ENCODE results near the gene MAP2K1.
"Not testable (repeated sequence)": the region's sequence is repeated elsewhere in the genome, so short reads cannot be mapped to it uniquely, and the experiment has no call there.

MAP2K1 gene

DNA sequence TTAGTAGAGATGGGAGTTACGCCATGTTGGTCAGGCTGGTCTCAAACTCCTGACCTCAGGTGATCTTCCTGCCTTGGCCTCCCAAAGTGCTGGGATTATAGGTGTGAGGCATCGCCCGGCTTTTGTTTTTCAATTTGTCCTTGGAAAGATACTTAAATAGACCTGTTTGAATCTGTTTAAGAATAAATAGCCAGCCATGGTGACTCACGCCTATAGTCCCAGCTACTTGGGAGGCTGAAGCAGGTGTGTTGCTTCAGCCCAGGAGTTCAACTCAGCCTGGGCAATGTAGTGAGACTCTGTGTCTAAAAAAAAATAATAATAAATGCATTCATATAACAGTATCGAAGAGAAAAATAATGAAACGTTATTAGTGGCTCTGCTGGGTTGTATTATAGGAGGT, 93.6 kb downstream of the MAP2K1 start:
- no peak for DNase-seq

DNA sequence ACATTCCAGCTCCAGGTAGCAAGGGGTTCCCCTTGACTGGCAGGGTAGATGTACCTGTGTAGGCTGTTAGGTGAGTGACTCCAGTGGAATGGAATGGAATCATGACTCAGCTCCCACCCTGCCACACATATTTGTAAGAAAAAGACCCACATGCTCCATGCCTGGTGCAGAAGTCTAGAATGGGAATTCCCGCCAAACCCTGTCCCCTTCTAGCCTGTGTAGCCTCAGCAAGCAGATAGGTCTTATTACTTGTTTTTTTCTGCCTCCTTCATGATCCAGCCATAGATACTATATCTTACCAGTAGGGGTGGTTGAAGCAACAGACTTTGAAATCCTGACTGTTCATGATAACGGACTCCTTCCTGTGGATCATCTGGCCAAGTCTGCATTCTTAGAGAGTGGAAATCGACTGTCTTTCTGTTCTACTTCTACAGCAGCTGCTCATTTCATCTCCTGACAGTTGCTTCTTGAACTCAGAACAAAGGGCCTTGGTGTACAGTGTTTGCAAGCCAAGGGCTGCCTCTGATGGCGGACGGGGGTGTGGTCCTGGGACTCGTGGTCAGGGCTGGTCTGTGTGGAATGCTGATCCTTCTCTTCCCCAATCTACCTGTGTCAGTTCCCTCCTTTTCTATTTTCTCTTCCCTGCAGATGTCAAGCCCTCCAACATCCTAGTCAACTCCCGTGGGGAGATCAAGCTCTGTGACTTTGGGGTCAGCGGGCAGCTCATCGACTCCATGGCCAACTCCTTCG, 94.6 kb downstream of the MAP2K1 start:
- no peak for DNase-seq

DNA sequence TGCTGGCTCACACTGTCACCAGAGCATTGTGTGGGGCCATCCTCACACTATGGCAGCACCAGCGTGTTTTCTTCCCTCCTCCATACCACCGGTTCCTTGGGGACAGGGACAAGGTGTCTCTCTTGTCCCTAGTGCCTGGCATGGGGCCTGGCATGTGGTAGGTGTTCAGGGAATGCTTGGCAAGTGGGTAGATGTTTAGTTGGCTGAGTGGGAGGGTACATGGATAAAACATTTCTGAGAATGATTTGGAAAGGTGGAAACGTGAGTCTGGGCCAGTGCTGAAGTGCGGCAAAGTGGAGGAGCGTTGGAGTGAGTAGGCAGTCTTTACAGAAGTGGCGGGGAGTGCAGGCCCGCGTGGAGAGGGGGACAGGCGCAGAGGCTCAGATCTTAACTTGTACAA, 95.8 kb downstream of the MAP2K1 start:
- DNase-seq, result no peak

DNA sequence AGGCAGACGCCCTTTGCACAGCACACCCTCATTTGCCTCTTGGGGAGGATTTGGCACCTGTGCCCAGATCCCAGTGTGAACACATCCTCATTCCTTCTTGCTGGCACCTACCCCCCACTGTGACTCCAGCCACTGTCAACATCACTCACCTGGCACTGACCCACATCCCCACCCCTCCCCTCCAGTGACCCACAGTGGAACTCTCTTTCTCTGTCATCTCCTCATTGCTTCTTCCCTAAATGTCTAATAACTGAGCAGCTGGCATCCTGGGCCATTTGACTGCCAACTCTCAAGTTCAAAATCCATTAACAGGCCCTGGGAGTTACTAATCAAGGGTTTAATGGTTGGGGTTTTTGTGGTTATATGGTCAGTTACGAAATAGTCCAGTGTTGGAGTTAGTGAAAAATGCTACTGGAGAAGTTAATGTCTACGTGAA, 96.4 kb downstream of the MAP2K1 start:
- DNase-seq, result no peak

DNA sequence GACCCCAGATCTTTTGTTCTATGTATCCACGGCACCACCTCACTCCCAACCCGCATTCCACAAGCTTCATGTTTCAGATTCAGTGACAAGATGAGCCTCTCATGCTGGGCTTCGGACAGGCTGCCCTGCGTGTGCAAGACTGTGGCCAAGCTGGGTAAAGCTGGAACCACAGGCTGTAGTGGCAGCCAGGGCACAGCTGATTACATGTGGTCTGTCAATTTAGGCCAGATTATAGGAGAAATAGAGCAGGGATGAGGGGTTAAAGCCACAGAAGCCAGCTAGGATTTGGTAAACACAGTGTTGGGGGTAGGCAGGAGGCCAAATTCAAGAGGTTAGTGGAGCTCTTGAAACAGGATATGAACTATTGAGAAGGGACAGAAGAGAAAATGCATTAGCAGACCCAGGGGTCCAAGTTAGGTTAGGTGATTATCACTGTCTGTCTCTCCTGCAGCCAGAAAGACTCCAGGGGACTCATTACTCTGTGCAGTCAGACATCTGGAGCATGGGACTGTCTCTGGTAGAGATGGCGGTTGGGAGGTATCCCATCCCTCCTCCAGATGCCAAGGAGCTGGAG, 97.9 kb downstream of the MAP2K1 start:
- DNase-seq, result no peak

DNA sequence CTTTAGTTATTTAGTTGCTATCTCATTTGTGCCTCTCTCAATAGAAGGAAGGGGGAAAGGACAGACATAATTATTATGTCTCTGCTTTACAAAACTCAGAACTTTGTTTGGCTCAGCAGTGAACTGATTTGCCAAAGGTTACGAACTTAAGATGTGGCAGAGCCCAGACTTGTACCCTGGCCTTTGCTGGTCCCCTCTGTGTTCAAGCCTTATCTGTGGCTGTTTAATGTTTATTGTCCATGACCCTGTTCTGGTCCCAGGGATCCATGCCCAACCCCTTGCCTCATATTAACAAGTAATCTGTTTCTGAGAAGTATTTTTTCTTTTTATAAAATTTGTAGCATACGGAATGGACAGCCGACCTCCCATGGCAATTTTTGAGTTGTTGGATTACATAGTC, 100.2 kb downstream of the MAP2K1 start:
- DNase-seq, result no peak

DNA sequence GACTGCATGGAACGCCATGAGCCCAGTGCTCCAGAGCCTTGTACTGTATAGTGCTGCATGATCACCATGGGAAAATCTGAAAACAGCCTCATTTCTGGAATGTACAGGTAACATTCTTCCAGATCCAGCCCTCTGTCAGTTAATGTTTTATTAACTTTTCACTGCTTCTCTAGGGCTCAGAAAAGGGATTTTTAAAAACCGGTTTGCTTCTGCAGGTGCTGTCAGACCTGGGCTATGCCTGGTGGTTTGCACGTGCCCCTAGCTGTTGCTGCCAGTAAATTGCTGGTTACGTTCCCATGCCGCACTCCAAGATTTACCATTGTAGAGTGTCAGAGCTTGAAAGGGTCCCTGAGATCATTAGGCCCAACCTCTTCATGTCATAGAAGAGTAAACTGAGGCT, 101.8 kb downstream of the MAP2K1 start:
- DNase-seq, result no peak

DNA sequence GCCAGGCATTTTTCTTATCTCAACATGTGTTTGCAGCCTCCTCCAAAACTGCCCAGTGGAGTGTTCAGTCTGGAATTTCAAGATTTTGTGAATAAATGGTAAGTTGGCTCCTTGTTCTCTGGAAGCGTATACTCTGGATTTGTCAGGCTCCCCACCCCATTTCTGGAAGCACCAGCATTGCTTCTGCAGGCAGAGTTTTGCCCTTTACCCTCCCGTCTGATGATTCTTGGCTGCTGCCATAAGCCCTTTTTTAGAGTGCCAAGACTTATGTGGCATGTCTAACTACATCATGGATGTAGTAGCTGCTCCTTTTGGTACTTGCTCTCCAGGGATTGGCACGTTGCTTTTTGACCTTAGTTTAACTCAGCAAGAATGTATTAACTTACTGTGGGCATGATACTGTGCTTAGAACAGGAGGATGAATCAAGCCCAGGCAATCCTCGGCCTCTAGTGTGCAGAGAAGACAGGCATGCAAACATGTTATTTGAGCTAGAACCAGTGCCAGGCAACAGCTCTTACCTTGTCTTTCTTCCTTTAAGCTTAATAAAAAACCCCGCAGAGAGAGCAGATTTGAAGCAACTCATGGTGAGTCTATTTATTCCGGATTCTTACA, 102.6 kb downstream of the MAP2K1 start:
- no peak for DNase-seq

DNA sequence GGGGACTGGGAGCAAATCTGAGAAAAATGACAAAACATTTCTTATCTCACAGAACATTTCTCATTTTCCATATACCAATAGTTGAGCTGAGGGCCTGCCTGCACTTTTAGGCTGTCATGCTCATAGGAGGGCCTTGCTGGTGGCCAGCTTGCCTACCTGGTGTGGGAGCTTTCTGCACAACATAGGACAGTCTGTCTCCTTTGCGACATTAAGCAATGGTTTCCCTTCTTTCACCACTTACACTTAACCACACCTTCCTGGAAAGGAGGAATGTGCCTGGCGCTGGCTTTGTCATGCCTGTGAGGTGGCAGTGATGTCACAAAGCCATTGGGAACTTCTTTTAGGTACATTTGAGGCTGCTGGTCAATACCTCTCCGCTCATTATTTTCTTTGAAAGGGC, 105.1 kb downstream of the MAP2K1 start:
- no peak for DNase-seq

DNA sequence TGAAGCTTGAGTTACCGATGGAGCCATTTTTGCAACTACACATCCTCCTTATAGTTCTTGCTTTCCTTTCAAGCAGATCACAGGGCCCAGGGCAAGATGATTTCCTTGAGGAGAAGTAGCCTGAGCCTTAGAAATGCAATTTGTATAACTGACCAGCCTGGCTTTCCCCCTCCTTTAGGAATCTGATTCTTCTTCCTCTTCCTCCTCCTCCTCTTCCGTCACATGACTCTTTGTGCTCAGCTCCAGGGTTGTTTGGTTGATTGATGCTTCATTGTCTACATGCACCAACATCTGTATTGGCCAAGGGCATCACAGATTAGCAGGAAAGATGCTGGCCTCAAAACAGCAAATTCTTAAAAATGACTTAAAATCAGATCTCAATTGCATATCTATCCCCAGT, 107.5 kb downstream of the MAP2K1 start:
- DNase-seq, result no peak

DNA sequence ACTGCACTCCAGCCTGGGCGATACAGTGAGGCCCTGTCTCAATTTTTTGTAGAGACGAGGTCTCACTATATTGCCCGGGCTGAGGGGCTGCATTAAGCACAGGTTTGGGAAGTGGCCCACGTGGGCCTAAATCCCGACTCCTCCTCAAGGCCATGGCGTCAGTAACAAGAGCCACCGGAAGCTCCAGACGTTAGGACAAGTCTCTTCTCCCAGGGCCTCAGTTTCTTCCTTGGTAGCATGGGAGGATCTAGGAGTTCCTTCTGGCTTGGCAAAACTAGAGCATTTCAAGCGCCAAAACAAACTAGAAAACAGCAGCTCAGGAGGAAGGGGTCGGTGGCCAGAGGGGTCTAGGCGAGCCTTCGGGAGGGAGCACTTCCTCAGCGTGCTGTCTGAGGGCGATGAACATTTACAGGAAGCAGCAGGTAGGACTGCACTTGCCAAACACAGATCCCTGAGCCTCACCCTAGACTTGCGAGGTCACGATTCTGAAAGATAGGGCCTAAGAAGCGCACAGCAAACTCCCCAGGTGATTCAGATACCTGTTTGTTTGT, 110.3 kb downstream of the MAP2K1 start:
- peak; percentile 67 for DNase-seq

DNA sequence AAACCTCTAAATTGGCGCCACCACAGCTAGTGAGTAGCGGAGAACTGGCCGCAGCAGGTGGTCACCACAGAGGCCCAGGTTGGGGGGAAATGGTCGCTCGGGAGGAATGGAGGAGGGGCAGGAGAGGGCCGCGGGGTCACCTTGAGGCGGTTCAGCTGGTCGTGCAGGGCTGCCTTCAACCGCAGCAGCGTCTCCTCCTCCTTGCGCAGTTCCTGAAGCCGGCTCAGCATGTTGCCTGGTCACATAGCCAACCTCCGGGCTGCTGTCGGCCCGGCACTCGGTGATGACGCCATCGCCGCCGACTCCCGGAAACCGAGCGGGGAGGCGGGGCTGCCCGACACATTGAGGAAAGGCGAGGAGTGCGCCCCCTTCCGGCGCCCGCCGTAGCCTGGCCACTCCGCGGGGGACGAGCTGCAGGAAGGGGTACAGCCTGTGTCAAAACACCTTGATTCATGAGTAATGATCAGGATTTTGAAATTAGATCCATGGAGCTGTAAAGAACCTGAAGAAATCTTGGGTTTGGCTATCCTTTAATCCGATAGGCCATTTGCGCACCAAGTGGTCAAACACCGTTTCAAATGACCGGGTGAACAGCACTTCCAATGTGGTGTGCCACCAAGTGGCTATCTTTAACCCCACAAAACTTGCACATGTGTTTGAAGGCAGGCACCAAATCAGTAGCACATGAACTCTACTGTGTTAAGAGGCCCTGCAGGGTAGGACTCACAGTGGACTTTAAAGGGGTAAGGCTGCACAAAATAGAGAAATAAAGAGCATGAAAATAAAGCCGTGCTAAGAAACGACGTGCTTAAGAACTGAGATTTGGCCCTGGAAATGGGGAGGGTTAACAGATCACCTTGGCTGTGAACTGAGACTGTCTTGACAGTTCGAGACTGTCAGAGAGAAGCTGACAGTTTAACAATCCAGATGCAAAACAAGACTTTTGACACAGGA, 111.1 kb downstream of the MAP2K1 start, which contains the start of gene SNAPC5:
Gene SNAPC5 (minus strand): TSS at position 261 of the 954 bp plus-strand sequence. CDS start 31 bp downstream, at position 230.
- peak; percentile 93 for DNase-seq

DNA sequence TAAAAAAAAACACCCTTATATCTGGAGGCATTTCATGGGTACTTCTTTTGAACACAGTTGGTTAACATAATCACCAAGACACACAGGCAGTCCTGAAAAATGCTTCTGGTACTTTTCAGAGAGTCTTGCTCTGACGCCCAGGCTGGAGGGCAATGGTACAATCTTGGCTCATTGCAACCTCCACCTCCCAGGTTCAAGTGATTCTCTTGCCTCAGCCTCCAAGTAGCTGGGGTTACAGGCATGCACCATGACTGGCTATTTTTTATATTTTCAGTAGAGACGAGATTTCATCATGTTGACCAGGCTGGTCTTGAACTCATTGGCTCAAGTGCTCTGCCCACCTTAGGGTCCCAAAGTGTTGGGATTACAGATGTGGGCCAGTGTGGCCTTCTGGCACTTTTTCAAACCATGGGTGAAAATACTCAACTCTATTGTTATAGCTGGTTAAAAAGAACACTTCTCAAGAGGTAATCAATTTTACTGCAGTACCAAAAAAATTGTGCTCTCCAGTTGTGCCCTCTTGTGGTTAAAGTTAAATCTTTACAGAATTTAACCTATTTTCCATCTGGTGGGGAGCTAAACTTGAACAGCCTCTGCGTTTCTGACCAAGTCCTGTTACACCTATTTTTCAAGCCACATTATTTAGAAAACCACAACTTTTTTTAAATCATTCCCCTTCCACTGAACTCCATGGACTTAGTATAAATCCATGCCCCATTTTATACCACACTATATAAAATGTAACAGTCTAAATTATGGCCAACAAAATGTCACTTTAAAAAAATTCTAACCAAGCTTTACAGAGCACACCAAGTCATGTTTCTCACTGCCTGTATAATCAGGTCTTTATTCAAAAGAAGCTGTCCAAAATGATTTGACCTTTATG, 112.0 kb downstream of the MAP2K1 start:
- peak; percentile 36 for DNase-seq

DNA sequence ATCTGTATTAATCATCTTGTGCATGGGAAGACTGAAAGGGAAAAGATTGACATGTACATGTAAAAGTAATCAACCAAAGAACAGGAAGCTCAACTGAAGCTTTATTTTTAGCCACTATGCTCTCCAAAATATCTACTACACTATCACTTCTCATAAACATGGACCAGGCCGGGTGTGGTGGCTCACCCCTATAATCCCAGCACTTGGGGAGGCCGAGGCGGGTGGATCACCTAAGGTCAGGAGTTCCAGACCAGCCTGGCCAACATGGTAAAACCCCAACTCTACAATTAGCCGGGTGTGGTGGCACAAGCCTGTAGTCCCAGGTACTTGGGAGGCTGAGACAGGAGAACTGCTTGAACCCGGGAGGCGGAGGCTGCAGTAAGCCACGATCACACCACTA, 113.6 kb downstream of the MAP2K1 start:
- DNase-seq, result not testable (repeated sequence)

DNA sequence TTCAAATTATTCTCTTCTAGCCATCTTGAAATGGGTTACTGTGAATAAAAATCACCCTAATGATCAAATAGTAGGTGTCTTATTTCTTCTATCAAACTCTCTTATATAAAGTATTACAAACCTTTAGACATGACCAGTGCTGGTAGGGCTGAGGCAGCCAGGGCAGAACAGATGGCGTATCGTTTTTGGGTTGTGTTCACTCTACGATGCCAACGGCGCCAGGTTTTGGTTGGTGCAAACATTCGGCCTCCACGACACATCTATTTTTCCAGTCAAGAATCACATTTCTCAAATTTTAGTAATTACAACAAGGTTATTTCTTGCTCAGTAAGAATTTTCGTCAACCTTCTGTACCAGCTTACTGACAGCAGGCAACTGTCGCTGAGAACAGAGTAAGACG, 115.8 kb downstream of the MAP2K1 start:
- no peak for DNase-seq

DNA sequence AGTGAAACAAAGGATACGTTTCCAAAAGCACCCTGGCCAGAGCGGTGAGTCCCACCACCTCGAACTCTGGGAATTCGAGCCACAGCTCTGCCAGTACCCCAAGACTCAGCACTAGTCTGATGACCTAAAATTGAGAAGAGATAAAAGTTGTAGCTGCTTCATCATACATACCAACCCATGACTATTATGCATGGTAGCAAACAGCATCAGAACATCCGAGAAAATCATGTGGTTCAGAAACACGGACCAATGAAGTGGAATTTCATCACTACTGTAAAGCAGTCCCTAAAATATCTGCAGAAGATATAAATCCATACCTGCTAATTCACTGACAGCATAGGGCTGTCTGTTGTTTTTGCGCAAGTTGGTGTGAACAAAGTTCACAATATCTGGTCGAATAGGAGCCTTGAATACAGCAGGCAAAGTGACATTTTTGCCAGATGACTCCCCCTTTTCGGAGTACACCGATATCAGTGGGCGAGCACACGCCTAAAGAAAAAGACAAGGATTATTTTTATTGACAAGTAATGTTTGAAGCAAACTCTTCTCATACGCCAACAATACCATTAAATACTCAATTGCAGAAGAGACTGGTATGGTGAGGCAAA, 116.4 kb downstream of the MAP2K1 start:
- DNase-seq, result not testable (repeated sequence)

DNA sequence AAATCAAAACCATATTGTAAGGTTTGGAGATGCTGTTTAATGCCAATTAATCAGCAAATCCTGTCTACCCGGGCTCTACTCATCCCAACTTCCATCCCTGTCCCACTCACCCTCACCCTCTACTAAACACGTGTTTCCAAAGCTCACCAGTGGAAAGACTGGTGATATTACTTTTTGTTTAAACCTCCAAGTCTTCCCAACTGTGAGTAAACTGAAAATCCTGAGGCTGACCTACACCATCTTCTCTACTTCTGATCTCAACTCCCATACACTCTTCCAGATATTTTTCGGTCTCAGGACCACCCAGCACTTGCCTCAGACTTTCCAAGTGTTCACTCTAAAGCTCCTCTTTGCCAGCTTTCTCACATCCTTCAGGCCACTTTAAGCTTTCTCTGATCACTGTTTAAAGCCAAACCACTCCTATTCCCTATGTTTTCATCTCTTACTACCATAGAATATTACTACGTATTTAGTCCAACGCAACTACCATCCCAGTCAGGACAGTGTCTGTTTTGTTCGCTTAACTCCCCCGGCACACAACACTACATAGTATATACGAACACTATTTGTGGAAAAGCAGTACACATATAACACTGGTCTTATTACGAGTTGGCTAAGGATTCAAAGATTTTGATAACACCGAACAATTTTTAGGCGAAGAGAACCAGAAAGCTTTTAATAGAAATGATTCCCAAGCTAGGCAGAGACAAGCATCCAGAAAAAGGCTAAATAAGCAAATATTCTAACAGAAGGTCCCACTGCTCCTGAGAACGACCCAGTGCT, 117.3 kb downstream of the MAP2K1 start:
- DNase-seq, result no peak

DNA sequence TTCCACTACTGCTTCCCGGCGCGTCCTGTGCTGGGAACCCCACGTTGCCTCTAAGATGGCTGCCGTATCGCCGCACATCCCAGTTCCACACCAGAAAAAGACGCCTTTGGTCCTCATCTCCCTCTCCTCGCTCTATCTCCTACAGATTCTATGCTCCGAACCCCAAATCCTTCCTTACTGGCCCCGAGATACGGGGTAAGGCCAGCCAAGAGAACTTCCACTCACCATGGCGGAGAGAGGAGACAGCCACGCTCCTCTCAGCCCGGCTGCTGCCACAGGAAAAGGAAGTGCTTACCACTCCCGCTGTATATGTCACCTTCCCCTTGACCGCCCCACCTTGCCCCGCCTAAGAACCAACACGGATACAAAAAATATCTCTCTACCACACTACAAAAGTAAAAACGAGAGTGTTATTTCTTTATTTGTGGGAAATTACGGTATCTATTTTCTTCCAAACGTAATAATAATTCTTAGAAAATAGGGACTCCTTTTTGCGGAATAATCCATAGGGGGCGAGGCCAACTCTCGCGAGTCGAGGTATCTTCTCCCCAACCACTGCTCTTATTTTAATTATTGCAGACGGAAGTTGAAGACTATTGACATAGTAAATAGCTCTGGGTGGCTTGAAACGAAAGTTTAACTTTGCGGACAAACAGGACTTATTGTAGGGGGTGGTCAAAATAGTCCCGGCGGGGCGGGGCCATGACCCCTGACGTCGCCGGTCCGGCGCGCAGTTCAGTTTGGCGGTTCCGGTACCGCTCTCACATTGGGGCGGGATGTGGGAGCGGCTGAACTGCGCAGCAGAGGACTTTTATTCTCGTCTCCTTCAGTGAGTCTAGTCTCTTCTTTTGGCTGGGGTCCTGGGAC, 118.1 kb downstream of the MAP2K1 start, which contains the start of the genes RPL4 and ZWILCH:
Gene RPL4 (minus strand): TSS at position 293 of the 867 bp plus-strand sequence. CDS start 65 bp downstream, at position 228.
Gene ZWILCH (plus strand): TSS at position 764 of the 867 bp plus-strand sequence. CDS start 13 bp downstream, at position 777.
- peak; percentile 78 for DNase-seq

DNA sequence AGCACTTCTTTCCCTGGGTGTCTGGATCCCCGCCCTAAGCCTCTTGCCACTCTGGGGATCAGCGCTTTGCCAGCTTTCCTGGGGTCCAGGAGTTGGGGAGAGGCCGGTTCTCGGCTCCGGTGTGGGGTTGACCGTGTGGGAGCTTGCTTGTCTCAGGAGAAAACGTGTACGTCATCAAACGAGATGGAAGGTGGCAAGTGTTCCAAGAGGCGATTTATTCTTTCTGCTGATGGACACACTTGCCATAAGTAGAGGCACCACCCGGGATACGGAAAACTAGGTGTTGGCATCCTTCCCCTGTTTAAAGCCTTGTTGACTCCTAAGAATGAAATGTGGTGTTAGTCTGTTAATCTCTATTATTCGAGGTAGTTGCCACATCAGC, 118.7 kb downstream of the MAP2K1 start:
- DNase-seq, result peak; percentile 63

Measured in NCI-H2171 treated with DMSO at 0.1 percent for 48 hours (cell line).